NOMO-1 treated with DMSO at 0.1 percent for 48 hours (cell line): ENCODE data around the gene JUNB.
"Not testable (repeated sequence)": the region's sequence is repeated elsewhere in the genome, so short reads cannot be mapped to it uniquely, and the experiment has no call there.

Source experiments
- DNase-seq: peaks from one replicate; lab custom pipeline; 2025; ENCODE audit not compliant: unreplicated experiment; lab: John Stamatoyannopoulos, UW

JUNB gene

DNA sequence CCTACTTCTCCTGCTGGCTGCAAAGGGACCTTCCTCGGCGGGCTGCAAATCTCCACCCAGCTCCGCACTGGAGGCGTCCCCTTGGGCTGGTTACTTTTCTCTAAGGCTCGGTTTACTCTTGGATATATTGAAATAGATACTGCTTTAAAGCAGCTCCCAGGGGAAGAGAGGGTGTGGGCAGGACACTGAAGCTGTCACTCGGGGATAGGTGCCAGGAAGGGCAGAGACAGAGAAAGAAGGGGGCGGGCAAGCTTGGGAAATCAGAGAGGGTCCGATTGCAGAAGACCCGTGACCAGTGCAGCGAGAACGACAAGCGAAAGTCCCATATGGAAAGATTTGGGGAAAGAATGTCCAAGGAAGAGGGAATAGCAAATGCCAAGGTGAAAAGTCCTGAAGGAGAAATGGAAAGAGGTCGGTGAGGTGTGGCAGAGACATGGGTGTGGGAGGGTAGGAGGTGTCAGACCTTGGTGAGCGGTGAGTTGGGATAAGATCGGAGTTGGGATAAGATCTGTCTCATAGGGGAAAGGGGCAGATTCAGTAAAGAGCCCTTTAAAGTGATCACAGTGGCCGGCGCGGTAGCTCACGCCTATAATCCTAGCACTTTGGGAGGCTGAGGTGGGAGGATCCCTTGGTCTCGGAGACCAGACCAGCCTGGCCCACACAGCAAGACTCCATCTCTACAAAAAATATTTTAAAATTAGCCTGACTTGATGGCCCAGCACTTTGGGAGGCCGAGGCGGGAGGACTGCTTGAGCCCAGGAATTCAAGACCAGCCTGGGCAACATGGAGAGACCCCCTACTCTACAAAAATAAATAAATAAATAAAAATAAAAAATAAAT lies 11.2 kb downstream of the JUNB start:
- no peak for DNase-seq

DNA sequence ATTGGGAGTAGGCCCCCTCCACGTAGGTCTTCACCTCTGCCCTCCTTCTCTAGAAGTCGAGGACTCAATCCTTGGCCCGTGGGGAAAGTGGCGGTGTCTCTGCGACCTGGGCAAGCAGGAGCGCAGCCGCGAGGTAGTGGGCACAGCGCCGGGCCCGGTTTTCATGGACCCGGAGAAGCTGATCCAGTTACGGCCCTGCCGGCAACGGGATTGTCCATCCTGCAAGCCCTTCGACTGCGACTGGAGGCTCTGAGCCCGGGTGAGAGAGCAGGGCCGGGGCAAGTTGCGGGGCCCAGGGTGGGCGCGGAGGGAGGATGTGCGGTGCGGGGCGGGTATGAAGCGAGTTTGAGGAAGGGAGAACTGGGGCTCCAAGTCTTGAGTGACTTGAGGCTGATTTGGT lies 12.8 kb downstream of the JUNB start:
- no peak for DNase-seq

DNA sequence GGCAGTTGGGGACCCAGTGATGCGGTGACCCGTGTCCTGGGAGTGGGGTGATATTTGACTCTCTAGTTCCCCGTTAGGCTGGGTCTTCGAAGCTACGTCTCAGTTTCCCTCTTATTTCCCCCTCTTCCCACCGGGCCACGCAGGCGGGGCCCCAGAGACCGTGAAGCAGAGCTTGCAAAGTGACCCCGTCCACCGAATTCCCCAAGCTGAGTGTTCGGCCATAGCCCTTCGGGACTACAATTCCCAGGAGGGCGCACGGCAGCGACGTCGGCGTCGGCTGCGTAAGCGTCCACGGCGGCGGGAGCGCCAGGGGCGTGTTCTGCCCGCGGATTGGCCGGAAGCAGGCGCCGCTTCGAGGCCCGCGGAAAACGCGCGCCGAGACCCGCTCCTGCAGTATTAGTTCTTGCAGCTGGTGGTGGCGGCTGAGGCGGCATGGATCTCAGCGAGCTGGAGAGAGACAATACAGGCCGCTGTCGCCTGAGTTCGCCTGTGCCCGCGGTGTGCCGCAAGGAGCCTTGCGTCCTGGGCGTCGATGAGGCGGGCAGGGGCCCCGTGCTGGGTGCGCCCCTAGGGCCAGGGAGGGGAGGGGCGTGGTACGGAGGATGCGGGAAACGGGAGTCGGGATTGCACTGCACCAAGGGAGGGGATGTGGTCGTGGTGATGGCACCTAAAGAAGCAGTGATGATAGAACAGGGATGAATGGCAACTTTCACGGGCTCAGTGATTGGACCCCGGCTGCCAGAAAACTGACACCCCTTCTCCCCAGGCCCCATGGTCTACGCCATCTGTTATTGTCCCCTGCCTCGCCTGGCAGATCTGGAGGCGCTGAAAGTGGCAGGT lies 15.2 kb downstream of the JUNB start, which contains the start of gene RNASEH2A:
TSS of gene RNASEH2A (plus strand) at position 343 of the 840 bp plus-strand sequence. CDS start at position 433, 90 bp downstream.
- DNase-seq, result peak; percentile 87

DNA sequence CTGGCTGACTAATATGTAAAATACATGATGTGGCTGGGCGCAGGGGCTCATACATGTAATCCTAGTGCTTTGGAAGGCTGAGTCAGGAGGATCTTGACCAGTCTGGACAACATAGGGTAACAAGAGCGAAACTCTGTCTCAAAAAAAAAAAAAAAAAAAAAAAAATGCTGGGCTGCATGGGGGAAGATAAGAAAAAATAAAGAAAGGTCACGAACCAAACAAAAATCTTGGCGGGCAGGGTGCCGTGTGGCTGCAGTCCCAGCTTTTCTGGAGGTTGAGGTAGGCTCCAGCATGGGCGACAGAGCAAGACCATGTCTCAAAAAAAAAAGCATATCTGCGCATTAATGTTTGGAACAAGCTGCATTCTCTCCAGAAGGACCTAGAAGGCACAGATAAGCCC lies 23.8 kb downstream of the JUNB start:
- DNase-seq, result no peak

- DNase-seq, result not testable (repeated sequence)
Measured at GRCh38 chr19:12817188-12817587, 25.9 kb downstream of the JUNB start.

DNA sequence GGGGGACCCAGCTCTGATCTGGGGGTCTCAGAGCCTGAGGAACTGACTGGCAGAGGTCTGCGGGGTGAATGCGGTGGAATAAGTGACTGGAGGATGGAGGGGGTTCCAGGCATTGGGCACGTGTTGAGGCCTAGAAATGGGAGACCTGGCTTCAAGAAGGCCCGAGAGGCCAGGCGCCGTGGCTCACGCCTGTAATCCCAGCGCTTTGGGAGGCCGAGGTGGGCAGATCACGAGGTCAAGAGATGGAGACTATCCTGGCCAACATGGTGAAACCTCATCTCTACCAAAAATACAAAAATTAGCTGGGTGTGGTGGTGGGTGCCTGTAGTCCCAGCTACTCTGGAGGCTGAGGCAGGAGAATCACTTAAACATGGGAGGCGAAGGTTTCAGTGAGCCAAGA lies 26.5 kb downstream of the JUNB start:
- DNase-seq, result not testable (repeated sequence)

DNA sequence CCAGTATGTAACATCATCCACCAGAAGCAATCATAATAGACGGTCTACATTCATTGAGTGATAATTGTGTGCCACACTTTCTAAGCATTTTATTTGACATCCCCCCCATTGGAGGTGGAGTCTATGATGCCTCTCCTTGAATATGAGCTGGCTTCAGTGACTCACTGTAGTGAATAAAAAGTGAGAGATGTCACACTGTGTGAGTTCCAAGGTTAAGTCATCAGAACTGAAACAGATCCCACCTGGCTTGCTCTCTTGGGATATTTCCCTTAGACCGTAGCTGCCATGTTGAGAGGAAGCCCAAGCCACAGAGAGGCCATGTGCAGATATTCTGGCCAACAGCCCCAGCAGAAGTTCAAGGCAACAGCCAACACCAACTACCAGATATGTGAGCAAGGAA lies 30.5 kb downstream of the JUNB start:
- no peak for DNase-seq

- no peak for DNase-seq
Measured at GRCh38 chr19:12825254-12826131, 34.2 kb downstream of the JUNB start.

- DNase-seq, result peak; percentile 45
Measured at GRCh38 chr19:12828494-12828893, 37.2 kb downstream of the JUNB start.

GRCh38 chr19:12833418-12833737 lies 42.1 kb downstream of the JUNB start:
- no peak for DNase-seq

- no peak for DNase-seq
Measured at GRCh38 chr19:12833738-12834565, 42.7 kb downstream of the JUNB start.

- DNase-seq, result no peak
Measured at GRCh38 chr19:12834566-12834943, 43.3 kb downstream of the JUNB start, which contains the start of gene RTBDN. RTBDN (minus strand) TSS chr19:12834579; CDS start chr19:12829979, 4,600 bp downstream.

DNA sequence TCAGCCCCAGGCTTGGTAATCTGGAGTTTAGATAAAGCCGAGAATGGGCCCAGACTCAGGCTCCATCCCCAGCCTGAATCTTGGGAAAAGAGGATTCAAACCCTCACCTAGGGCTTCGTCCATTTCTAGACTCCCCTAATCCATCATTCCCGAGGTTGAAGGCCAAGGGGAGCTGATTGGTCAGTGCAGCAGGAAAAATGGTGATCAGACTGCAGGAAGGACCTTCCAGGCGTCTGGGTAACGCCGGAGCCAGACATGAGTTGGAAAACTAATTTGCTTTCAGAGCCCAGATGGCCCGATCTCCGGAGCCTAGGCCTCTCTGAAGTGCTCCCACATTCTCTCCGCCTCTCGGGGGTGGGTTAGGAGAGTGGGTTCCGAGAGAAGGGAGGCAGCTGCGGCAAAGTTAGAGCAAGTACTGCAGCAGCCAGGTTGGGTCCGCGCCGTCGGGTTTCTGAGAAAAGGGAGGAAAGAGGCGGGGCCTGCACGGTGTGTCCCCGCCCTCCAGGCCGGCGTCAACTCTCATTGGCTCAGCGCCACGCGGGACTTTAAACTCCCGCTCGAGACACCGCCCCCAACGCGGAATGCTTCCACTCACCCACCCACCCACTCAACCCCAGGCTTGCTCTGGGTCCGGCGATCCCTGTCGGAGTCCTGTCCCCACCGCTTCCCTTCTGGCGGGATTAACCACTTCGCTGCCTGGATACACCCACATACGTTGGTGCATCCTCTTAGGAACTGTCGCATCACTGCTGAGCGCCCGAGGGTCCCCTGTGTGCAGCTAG lies 43.9 kb downstream of the JUNB start:
- DNase-seq, result no peak

DNA sequence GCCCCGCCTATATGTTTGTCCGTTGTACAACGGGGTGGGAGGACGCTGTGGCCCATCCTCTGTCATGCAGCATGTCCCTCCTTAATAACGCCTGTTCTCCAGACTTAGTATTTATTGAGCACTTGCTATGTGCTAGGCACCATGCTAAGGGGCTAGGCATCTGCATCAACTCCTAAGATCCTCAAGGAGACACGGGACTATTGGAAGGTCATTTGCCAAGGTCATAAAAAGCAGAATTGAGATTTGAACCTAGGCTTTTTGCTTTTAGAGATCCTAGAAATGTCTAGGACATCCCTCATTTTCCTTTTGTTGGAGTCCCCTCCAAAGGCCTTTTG lies 45.2 kb downstream of the JUNB start:
- no peak for DNase-seq

- no peak for DNase-seq
Measured at GRCh38 chr19:12837225-12837624, 45.9 kb downstream of the JUNB start.

DNA sequence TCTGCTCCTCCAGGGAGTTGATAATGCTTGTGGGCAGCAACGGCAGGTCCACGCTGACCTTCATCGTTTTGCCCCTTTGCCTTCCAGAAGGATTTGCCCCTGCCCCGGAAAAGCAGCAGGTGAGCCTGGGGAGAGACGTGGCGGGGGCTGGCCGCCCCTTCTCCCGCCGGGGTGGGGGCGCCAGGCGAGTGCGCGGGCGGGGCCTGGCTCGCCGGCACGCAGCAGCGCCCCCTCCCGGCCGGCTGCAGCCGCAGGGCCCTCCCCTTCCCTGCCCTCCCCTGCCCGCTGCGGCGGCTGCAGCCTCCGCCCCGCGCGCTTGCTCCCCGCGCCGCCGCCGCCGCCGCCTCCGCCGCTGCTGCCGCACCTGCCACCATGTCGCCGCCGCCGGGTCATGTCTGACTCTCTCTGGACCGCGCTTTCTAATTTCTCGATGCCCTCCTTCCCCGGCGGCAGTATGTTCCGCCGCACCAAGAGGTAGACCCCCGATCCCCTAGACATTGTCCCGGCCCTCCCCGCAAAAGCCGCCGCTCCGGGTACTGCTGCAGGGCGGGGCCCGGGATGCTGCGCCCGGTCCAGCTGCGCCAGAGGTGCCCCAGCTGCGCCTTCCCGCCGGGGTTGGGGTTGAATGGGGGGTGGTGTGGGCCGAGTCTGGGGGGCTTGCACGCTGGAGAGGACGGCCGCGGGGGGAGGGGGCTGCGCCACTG lies 47.0 kb downstream of the JUNB start, which contains the start of gene MAST1:
TSS of gene MAST1 (plus strand) at position 334 of the 704 bp plus-strand sequence. CDS start at position 392, 58 bp downstream.
- DNase-seq, result peak; percentile 30

- DNase-seq, result no peak
Measured at GRCh38 chr19:12838886-12839756, 47.8 kb downstream of the JUNB start.
